Head of caudate nucleus (tissue), 42 donors: ENCODE measurements around the gene ALDH1L2.
A peak's percentile ranks its signal among the peaks of the same experiment; 100 is the strongest.
"Not testable (repeated sequence)": the region's sequence is repeated elsewhere in the genome, so short reads cannot be mapped to it uniquely, and the experiment has no call there.

Source experiments
- DNase-seq, 42 donors: peaks; one replicate each; pipeline versions ENCODE4 v3.0.0 to v3.0.0-alpha.2; 2020 to 2021; ENCODE audit warnings: mixed read lengths in 7 of 42
- intact Hi-C: fragments of 100-400 bp; cut with DNase I; formaldehyde crosslinking; loops from one replicate; pipeline ENCODE4 v1.15.0; 2022

The ALDH1L2 gene

GRCh38 chr12:104998423-104999346, 85.6 kb downstream of the ALDH1L2 start:
- intact Hi-C loops, result no loop called here
- DNase-seq, result peak in 3 of 42 donors; percentile 9 to 18 (median 10)

DNA sequence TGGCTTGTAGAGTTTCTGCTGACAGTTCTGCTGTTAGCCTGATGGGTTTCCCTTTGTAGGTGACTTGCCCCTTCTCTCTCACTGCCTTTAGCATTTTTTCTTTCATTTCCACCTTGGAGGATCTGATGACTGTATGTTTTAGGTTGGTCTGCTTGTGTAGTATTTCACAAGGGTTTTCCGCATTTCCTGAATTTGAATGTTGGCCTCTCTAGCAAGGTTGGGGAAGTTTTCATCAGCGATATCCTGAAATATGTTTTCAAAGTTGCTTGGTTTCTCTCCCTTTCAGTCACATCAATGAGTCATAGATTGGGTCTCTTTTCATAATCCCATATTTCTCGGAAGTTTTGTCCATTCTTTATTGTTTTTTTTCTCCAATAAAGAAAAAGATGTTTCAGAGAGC, 86.7 kb downstream of the ALDH1L2 start:
- DNase-seq, result no peak
- intact Hi-C loops, result no loop called here

DNA sequence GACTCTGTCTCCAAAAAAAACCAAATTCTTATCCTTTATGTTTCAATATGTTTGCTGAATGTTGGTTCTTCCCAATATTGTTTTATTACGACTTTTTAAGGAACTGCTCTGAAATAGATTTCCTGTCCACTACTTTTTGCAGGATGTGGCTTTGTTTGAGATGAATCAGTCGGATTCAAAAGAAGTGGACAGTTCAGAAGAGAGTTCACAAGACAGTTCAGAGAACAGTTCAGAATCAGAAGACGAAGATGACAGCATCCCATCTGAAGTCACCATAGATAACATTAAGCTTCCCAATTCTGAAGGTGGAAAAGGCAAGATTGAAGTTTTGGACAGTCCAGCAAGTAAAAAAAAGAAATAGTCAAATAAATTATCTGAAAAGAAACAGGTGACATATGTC, 89.9 kb downstream of the ALDH1L2 start:
- no peak for DNase-seq
- intact Hi-C loops, result no loop called here

DNA sequence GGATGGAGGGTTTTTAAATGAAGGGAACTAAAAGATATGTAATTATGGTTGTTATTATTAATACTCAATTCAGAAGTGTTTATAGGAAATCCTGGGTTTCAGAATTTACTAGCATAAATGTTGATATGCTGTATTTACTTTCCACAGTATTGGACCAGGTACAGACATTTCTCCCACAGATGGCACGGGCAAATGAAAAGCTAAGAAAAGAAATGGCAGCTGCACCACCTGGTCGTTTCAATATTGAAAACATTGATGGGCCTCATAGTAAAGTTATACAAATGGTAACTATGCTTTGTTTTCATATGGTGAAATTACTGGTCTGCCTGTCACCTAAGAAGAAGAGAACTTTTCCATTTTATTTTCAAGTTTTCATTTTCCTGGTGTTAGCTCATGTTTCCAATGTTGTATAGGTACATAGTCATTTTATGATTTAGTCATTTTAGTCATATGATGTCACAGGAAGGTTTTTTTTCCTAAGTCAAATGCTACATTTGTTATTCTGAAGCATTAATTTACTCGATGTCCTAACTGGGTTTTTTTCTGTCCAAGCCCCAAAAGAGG, 92.6 kb downstream of the ALDH1L2 start:
- intact Hi-C loops, result no loop called here
- no peak for DNase-seq

DNA sequence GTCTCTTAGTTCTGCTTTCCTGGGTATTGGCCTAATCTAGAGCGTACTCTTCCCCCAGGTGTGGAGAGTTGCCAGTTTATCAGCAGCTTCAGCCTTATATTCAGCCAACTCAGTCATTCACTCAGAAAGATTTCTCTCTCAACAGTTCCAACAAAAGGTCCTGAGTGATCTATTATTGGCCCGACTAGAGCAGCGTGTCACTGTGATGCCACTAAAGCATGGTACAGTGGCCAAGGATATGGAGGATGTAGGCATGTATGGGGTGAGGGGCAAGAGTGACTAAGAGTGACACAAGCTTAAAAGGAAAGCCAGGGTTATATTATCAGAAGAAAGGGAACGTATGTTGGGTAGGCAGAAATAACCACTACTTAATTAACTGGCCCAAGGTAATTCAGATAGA, 93.3 kb downstream of the ALDH1L2 start:
- no peak for DNase-seq
- intact Hi-C loops, result no loop called here

- intact Hi-C loops, result no loop called here
- DNase-seq, result peak; percentile 89 to 98 (median 95)
Measured at GRCh38 chr12:104986022-104986941, 98.0 kb downstream of the ALDH1L2 start, which contains the start of gene NOPCHAP1. Gene NOPCHAP1, plus strand, starts transcription at chr12:104986316. Its CDS starts 37 bp downstream, at chr12:104986353.

- no peak for DNase-seq
- intact Hi-C loops, result no loop called here
Measured at GRCh38 chr12:104985206-104985605, 99.1 kb downstream of the ALDH1L2 start.

DNA sequence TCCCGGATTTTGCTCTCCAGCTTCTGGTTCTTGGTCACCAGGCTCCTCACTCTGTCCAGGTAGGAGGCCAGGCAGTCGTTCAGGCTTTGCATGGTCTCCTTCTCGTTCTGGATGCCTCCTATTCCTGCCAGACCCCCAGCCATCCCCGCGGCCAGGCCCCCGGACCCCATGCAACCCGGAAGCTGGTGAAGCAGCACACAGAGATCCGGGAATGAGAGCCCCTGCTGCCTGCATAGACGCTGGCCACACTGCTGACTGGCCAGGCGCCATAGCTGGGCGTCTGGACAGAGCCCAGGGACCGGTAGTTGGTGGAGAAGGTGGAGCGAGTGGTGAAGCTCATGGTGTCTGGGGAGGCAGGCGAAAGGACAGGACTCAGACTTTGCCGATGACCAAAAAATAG, 106.6 kb downstream of the ALDH1L2 start:
- intact Hi-C loops, DNase-seq: not testable (repeated sequence)

GRCh38 chr12:104976703-104977102, 107.6 kb downstream of the ALDH1L2 start:
- intact Hi-C loops, result no loop called here
- no peak for DNase-seq

- intact Hi-C loops, result no loop called here
- DNase-seq, result no peak
Measured at GRCh38 chr12:104975587-104976343, 108.5 kb downstream of the ALDH1L2 start.

- intact Hi-C loops, result no loop called here
- DNase-seq, result peak in 7 of 42 donors; percentile 10 to 54 (median 28)
Measured at GRCh38 chr12:104974626-104975290, 109.5 kb downstream of the ALDH1L2 start.

DNA sequence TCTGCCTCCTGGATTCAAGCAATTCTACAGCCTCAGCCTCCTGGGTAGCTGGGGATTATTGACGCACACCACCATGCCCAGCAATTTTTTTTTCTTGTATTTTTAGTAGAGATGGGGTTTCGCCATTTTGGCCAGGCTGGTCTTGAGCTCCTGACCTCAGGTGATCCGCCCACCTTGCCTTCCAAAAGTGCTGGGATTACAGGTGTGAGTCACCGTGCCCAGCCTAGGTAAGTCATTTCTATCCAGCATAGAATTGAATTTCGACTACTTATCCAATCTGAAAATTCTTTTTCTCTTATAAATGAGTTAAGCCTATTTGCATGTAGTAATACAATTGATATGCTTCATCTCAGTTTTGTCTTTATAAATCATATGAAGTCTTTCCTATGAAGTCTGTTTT, 111.0 kb downstream of the ALDH1L2 start:
- intact Hi-C loops, result no loop called here
- no peak for DNase-seq

DNA sequence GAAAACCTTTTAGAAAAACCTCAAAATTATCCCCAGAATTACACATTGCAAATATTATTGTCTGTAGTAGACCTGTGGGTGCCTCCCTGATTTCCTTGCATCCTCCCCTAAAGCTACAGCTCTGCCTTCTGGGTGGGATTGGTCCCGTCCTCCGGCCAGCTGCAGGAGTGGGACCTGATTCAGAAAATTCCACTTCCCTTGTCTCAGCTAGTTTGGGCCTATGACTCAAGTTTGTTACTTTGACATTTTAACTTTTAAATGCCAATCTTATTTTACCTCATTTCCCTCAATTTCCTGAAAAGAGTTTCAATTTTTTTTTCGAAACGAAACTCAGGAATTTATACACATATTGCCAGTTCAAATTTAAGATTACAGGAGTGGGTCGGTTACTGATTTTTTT, 113.0 kb downstream of the ALDH1L2 start:
- DNase-seq, result no peak
- intact Hi-C loops, result no loop called here
